H9 (cell line): Measurements from ENCODE around the gene P4HA1. TPM values are rescaled to one million over a fixed set of nuclear protein-coding genes. Genes with fewer than 3 reads are reported as not detected.

Experiments
- DNase-seq: peaks from one replicate; pipeline ENCODE4 v3.0.0-alpha.2; 2017
- H2AFZ ChIP-seq: one replicate; pipeline ENCODE4 v1.6.1; 2013; ENCODE audit warnings: mild to moderate bottlenecking, low read length, control low read depth, moderate library complexity
- H2AK5ac ChIP-seq: 2 replicates; pipeline ENCODE4 v1.6.1; 2013; ENCODE audit warnings: low read length, control low read depth, mixed read lengths; ENCODE audit not compliant: insufficient read length
- H2BK120ac ChIP-seq: one replicate; pipeline ENCODE4 v1.6.1; 2013; ENCODE audit warnings: low read depth, mild to moderate bottlenecking, low read length, control low read depth, inconsistent platforms; ENCODE audit not compliant: poor library complexity, severe bottlenecking
- H2BK12ac ChIP-seq: 2 replicates; pipeline ENCODE4 v1.6.1; 2013; ENCODE audit warnings: low read length, control low read depth, mixed read lengths, low read depth; ENCODE audit not compliant: insufficient read length
- H2BK15ac ChIP-seq: 2 replicates; pipeline ENCODE4 v1.6.1; 2013; ENCODE audit warnings: low read depth, low read length, control low read depth
- H2BK20ac ChIP-seq: one replicate; pipeline ENCODE4 v1.6.1; 2013; ENCODE audit warnings: low read depth, mild to moderate bottlenecking, low read length, control low read depth, inconsistent platforms; ENCODE audit not compliant: poor library complexity, severe bottlenecking
- H2BK5ac ChIP-seq: 2 replicates; pipeline ENCODE4 v1.6.1; 2013; ENCODE audit warnings: low read length, control low read depth, mixed read lengths; ENCODE audit not compliant: insufficient read length
- H3K14ac ChIP-seq: 2 replicates; pipeline ENCODE4 v1.6.1; 2013; ENCODE audit warnings: low read length, control low read depth; ENCODE audit not compliant: insufficient read depth
- H3K18ac ChIP-seq: 2 replicates; pipeline ENCODE4 v1.6.1; 2013; ENCODE audit warnings: low read depth, mild to moderate bottlenecking, mixed read lengths, low read length, control low read depth; ENCODE audit not compliant: insufficient read length
- H3K23ac ChIP-seq: 2 replicates; pipeline ENCODE4 v1.6.1; 2013; ENCODE audit warnings: low read length, control low read depth, mixed read lengths, low read depth; ENCODE audit not compliant: insufficient read length
- H3K23me2 ChIP-seq: 2 replicates; pipeline ENCODE4 v1.6.1; 2013; ENCODE audit warnings: low read depth, mild to moderate bottlenecking, mixed read lengths, low read length, control low read depth; ENCODE audit not compliant: insufficient read length, poor library complexity, severe bottlenecking
- H3K27ac ChIP-seq: 2 replicates; pipeline ENCODE4 v1.5.1; 2013; ENCODE audit warnings: low read length, control low read depth, mixed read lengths, low read depth; ENCODE audit not compliant: insufficient read length
- H3K27me3 ChIP-seq: 2 replicates; pipeline ENCODE4 v1.6.1; 2013; ENCODE audit warnings: low read length, control low read depth, inconsistent platforms; ENCODE audit not compliant: insufficient read depth
- H3K4ac ChIP-seq: 2 replicates; pipeline ENCODE4 v1.6.1; 2013; ENCODE audit warnings: low read depth, mild to moderate bottlenecking, control low read depth, inconsistent platforms, low read length, moderate library complexity
- H3K4me1 ChIP-seq: 2 replicates; pipeline ENCODE4 v1.6.1; 2013; ENCODE audit warnings: low read length, control low read depth, inconsistent platforms; ENCODE audit not compliant: insufficient read depth
- H3K4me2 ChIP-seq: 2 replicates; pipeline ENCODE4 v1.6.1; 2013; ENCODE audit warnings: low read length, control low read depth, mixed read lengths; ENCODE audit not compliant: insufficient read length, insufficient read depth
- H3K56ac ChIP-seq: 2 replicates; pipeline ENCODE4 v1.6.1; 2013; ENCODE audit warnings: low read depth, mild to moderate bottlenecking, mixed read lengths, low read length, control low read depth; ENCODE audit not compliant: insufficient read length
- H3K79me1 ChIP-seq: 2 replicates; pipeline ENCODE4 v1.6.1; 2013; ENCODE audit warnings: low read depth, mild to moderate bottlenecking, moderate library complexity, low read length, control low read depth, inconsistent platforms; ENCODE audit not compliant: insufficient read depth, poor library complexity, severe bottlenecking
- H3K79me2 ChIP-seq: 2 replicates; pipeline ENCODE4 v1.6.1; 2013; ENCODE audit warnings: low read length, control low read depth, inconsistent platforms; ENCODE audit not compliant: insufficient read depth
- H3K9ac ChIP-seq: 2 replicates; pipeline ENCODE4 v1.6.1; 2013; ENCODE audit warnings: low read length, control low read depth, mixed read lengths; ENCODE audit not compliant: insufficient read length; ENCODE audit errors: extremely low read depth
- H3K9me3 ChIP-seq: one replicate; pipeline ENCODE4 v1.6.1; 2013; ENCODE audit warnings: low read depth, low read length, inconsistent platforms; ENCODE audit not compliant: control insufficient read depth
- H3T11ph ChIP-seq: one replicate; pipeline ENCODE4 v1.6.1; 2013; ENCODE audit warnings: mild to moderate bottlenecking, low read length, control low read depth, inconsistent platforms
- H4K20me1 ChIP-seq: one replicate; pipeline ENCODE4 v1.6.1; 2013; ENCODE audit not compliant: control insufficient read depth, insufficient read length, insufficient read depth
- H4K5ac ChIP-seq: 2 replicates; pipeline ENCODE4 v1.6.1; 2013; ENCODE audit warnings: low read depth, mild to moderate bottlenecking, mixed read lengths, low read length, control low read depth; ENCODE audit not compliant: insufficient read length
- H4K8ac ChIP-seq: replicated peaks from 2 replicates; pipeline ENCODE4 v1.6.1; 2013; ENCODE audit warnings: low read length, control low read depth, mixed read lengths, low read depth; ENCODE audit not compliant: insufficient read length
- H4K91ac ChIP-seq: 2 replicates; pipeline ENCODE4 v1.6.1; 2013; ENCODE audit warnings: low read depth, mild to moderate bottlenecking, moderate library complexity, mixed read lengths, low read length, control low read depth; ENCODE audit not compliant: insufficient read length
- H3K27ac Mint-ChIP-seq, 3 experiments: 2 replicates in 2 of 3; 3 replicates in 1 of 3; pipeline ENCODE4 v1.8.0; 2020 to 2021; ENCODE audit warnings: mixed read lengths in 3 of 3, mild to moderate bottlenecking in 1 of 3, moderate library complexity in 1 of 3
- H3K27me3 Mint-ChIP-seq: 2 replicates; pipeline ENCODE4 v1.8.0; 2021; ENCODE audit warnings: low read depth, mild to moderate bottlenecking, moderate library complexity, mixed read lengths
- H3K36me3 Mint-ChIP-seq, 3 experiments: 2 replicates in 2 of 3; 3 replicates in 1 of 3; pipeline ENCODE4 v1.8.0; 2020 to 2021; ENCODE audit warnings: low read depth in 3 of 3, mixed read lengths in 3 of 3; ENCODE audit not compliant: insufficient read depth in 1 of 3
- H3K4me1 Mint-ChIP-seq, 2 experiments: 2 replicates each; pipeline ENCODE4 v1.8.0; 2020; ENCODE audit warnings: mixed read lengths in 2 of 2
- H3K4me3 Mint-ChIP-seq, 2 experiments: 2 replicates in 1 of 2; 3 replicates in 1 of 2; pipeline ENCODE4 v1.8.0; 2020 to 2021; ENCODE audit warnings: mild to moderate bottlenecking in 2 of 2, mixed read lengths in 2 of 2, moderate library complexity in 1 of 2
- H3K9me3 Mint-ChIP-seq, 2 experiments: 2 replicates in 1 of 2; 3 replicates in 1 of 2; pipeline ENCODE4 v1.8.0; 2020; ENCODE audit warnings: mild to moderate bottlenecking in 2 of 2, mixed read lengths in 2 of 2, moderate library complexity in 1 of 2
- CTCF ChIP-seq: fragments of 200-600 bp; sonication (generic); conservative IDR thresholded peaks from 3 replicates; pipeline ENCODE4 v1.8.0; 2021; ENCODE audit warnings: antibody characterized with exemption, mild to moderate bottlenecking
- total RNA-seq: library from RNA; stranded (reverse); gene quantifications from 2 replicates; pipeline ENCODE4 v1.2.1, GENCODE V29; 2021

Gene P4HA1
- total RNA-seq, 1 experiment from 2014 or later = 48.6 TPM

GRCh38 chr10:72979709-72980108 is 117.0 kb downstream of the P4HA1 start:
- Histone ChIP-seq H3K9me3 (no peaks in the 10 kb centered on the region), H3K18ac (no peak overlapping the region), H4K91ac (no peak overlapping the region), H4K5ac (no peak overlapping the region), H2AFZ (no peak overlapping the region), H2BK20ac (no peak overlapping the region), H3K27ac (no peak overlapping the region), H3K4me2 (no peak overlapping the region), H2BK5ac (no peak overlapping the region), H3K23me2 (no peaks in the 10 kb centered on the region), H2AK5ac (no peak overlapping the region), H3K9ac (no peak overlapping the region), H3K14ac (no peak overlapping the region), H3K23ac (no peak overlapping the region), H4K8ac (no peak overlapping the region), H3K27me3 (no peaks in the 10 kb centered on the region), H3K79me2 (no peaks in the 10 kb centered on the region), H2BK15ac (no peak overlapping the region), H3T11ph (no peak overlapping the region), H3K79me1 (no peaks in the 10 kb centered on the region), H3K56ac (no peak overlapping the region), H2BK12ac (no peak overlapping the region), H3K4ac (no peak overlapping the region), H4K20me1 (no peaks in the 10 kb centered on the region), H2BK120ac (no peak overlapping the region), H3K4me1 (no peaks in the 10 kb centered on the region)
- Mint-ChIP-seq H3K27ac (no peak overlapping the region), H3K4me3 (no peak overlapping the region), H3K36me3 (peaks cover 8 to 33% (median 23%) of the 10 kb centered on the region in 3 experiments), H3K9me3 (peaks cover 45 to 50% of the 10 kb centered on the region in 2 experiments), H3K27me3 (no peaks in the 10 kb centered on the region), H3K4me1 (peaks cover 0 to 5% of the 10 kb centered on the region in 2 experiments; a peak in 1 of 4 replicates)
- TF ChIP-seq CTCF = no peak
- DNase-seq = no peak
